Activated CD8-positive, alpha-beta memory T cell treated with anti-CD3 and anti-CD28 coated beads, Interleukin-2, amount 50 U/mL, for 1 hour (primary cell): ENCODE data around the gene MTF2.
A peak's percentile ranks its signal among the peaks of the same experiment; 100 is the strongest.
"Not testable (repeated sequence)": the region's sequence is repeated elsewhere in the genome, so short reads cannot be mapped to it uniquely, and the experiment has no call there.

Experiments used
- DNase-seq: peaks from one replicate; pipeline ENCODE4 v3.0.0-alpha.2; 2020; ENCODE audit errors: extremely low read depth

The MTF2 gene

GRCh38 chr1:93078986-93079654, at the start of gene MTF2:
Gene MTF2, plus strand, starts transcription at chr1:93079283. Its CDS starts 244 bp downstream, at chr1:93079527.
- peak; percentile 80 for DNase-seq

- DNase-seq = no peak
These were observed 49.8 kb upstream of the MTF2 start for GRCh38 chr1:93029317-93029716.

GRCh38 chr1:93030191-93030590, 48.9 kb upstream of the MTF2 start:
- DNase-seq = not testable (repeated sequence)

GRCh38 chr1:93031711-93032110, 47.4 kb upstream of the MTF2 start:
- DNase-seq = no peak

- no peak for DNase-seq
These were observed 46.1 kb upstream of the MTF2 start for GRCh38 chr1:93033029-93033428.

- DNase-seq = no peak
These were observed 45.3 kb upstream of the MTF2 start for GRCh38 chr1:93033785-93034184.

- no peak for DNase-seq
These were observed 44.7 kb upstream of the MTF2 start for GRCh38 chr1:93034397-93034796.

GRCh38 chr1:93036672-93037071, 42.4 kb upstream of the MTF2 start:
- DNase-seq = no peak

GRCh38 chr1:93042187-93043056, 36.7 kb upstream of the MTF2 start:
- DNase-seq = no peak

- DNase-seq = no peak
These were observed 36.0 kb upstream of the MTF2 start for GRCh38 chr1:93043057-93043557.

- no peak for DNase-seq
These were observed 31.5 kb upstream of the MTF2 start for GRCh38 chr1:93047618-93048017.

GRCh38 chr1:93051961-93052360, 27.1 kb upstream of the MTF2 start:
- no peak for DNase-seq

- no peak for DNase-seq
These were observed 22.9 kb upstream of the MTF2 start for GRCh38 chr1:93056214-93056613.

- no peak for DNase-seq
These were observed 22.4 kb upstream of the MTF2 start for GRCh38 chr1:93056649-93057048.

GRCh38 chr1:93061895-93062792, 16.9 kb upstream of the MTF2 start:
- DNase-seq = no peak

- DNase-seq = no peak
These were observed 2.8 kb upstream of the MTF2 start for GRCh38 chr1:93076268-93076667.

- no peak for DNase-seq
These were observed 880 bp upstream of the MTF2 start for GRCh38 chr1:93078203-93078602.

GRCh38 chr1:93078638-93078985, 471 bp upstream of the MTF2 start:
- no peak for DNase-seq

- DNase-seq = no peak
These were observed 630 bp downstream of the MTF2 start for GRCh38 chr1:93079685-93080141.

GRCh38 chr1:93080179-93080823, 1.2 kb downstream of the MTF2 start:
- DNase-seq = no peak

- no peak for DNase-seq
These were observed 2.6 kb downstream of the MTF2 start for GRCh38 chr1:93081716-93082115.
